UCSD-AML1 (cell line): ENCODE measurements around the gene FBXW4.

Source experiments
- DNase-seq: peaks from one replicate; lab custom pipeline; 2025; ENCODE audit not compliant: unreplicated experiment; lab: John Stamatoyannopoulos, UW

Gene FBXW4

DNA sequence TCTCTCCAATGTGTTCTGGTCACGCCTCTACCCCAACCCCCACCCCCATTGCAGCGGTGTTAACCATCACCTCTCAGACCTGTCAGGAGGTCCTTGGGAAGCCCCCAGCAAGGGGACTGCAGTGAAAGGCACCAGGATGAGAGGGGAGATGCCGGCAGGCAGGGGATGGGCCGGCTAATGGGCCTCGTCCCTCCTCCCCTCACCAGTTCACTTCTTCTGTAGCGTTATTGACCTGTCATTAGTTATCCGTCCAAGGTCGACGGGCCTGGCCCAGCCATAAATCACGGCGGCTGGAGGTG lies 125.7 kb downstream of the FBXW4 start:
- DNase-seq: no peak

GRCh38 chr10:101568054-101568745 lies 126.8 kb downstream of the FBXW4 start:
- DNase-seq: no peak

DNA sequence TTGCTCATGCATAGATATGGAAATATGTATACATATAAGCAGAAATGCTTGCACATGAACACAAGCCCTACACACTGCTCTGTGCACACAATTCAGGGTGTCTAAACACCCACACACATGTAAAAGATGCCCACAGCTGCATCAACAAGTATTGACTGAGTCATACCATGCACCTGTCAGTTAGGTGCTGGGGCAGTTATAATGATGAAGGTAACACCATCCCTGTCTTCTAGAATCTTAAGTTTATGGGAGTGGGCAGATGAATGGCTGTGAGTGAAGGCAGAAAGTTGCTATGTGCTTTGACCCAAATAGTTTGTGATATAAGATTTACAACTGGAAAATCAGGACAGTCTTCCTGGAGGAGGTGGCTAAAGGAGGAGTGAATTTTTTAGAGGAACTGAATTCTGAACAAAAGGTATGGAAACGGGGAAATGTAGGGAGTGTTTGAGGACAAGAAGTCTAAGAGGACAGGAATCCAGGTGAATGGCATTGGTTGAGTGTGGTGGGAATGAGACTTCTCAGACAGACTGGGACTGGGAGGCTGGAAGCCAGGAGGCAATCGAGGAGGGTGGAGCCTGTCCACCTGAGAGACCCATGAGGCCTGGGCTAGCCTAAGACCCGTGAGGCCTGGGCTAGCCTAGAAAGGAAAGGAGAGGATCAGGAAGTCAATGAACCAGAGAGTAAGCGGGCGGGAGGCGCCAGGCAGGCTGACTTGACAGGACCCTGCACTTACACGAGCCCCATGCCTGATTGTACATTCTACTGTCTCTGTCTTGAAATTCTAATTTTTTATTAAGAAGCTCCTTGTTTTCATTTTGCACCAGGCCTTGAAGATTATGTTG lies 127.6 kb downstream of the FBXW4 start:
- DNase-seq: no peak

GRCh38 chr10:101566333-101567164 lies 128.4 kb downstream of the FBXW4 start:
- no peak for DNase-seq

DNA sequence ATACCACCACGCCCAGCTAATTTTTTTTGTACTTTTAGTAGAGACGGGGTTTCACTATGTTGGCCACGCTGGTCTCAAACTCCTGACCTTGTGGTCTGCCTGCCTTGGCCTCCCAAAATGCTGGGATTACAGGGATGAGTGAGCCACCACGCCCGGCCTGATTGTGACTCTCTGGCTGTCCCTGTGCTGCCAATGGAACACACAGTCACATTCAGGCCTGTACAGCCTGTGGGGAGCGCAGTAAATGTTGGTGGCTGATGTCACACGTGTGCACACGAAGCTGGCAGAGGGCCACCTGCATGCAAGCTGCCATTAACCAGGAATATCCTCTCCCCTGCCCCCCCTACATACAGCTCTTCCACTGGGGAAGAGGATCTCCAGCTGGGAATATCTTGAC lies 129.0 kb downstream of the FBXW4 start:
- no peak for DNase-seq

DNA sequence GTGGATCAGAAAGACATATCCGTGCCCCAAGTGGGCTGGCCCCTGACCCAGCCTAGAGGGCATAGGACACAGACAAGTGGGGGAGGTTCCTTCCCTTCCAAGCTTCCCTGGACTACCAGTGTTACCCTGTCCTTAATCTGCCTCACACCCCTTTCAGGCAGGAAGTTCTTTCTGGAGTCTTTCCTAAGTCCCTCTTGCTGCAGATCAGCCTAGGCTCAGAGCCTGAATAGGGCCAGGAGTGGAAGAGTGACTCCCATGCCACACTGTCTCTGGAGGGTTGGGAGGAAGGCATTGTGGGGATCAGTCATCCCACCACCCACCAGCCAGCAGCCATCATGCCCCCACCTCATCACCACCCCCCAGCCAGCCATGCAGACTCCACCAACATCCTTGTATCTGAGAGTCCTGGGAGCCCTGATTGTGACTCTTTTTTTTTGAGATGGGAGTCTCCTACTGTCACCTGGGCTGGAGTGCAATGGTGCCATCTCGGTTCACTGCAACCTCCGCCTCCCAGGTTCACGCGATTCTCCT lies 129.5 kb downstream of the FBXW4 start:
- no peak for DNase-seq

- no peak for DNase-seq
Measured at GRCh38 chr10:101564490-101564991, 130.4 kb downstream of the FBXW4 start.

DNA sequence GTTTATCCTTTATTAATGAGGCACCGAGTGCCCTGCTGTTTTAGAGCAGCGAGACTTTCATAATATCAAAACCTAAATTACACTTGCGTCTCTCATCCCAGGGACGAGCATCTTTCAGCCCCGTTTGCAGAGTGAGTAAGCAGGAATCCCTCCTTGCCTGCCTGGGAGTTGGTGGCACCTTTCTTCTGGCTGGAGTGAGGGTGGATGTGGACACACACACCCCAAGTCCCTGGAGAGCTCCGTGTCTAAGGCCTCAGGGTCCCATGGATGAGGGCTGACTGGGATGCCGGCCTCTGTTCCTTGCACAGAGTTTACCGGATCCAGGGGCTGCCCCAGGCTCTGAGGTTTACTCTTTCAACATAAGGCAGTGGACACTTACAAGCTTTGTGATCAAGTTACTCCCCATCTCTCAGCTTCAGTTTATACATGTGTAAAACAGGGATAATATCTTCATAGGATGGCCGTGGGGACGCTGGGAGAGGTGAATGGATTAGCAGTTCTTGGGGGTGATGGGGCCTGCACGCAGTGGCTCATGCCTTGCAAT lies 131.4 kb downstream of the FBXW4 start:
- DNase-seq: no peak

DNA sequence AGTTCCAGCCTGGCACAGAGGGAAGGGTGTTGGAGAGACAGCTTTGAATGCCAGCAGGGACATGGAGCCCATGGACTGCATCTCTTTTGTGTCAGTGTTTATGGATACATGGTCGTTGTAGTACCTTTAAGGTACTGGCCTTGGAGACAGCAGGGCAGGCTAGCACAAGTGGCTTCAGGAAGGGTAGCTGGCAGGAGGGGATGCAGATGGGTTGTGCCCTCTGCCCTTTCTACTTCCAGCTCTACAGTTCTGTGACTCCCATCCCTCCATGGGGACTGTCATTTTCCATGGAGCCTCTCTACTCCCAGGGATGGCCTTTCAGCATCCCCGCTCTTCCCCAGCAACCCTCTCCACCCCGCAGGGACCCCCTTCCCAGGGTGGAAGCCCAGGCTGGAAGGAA lies 132.0 kb downstream of the FBXW4 start:
- DNase-seq: no peak

- no peak for DNase-seq
Measured at GRCh38 chr10:101562231-101562630, 132.7 kb downstream of the FBXW4 start.

- DNase-seq: no peak
Measured at GRCh38 chr10:101561068-101561915, 133.7 kb downstream of the FBXW4 start.
